H1 (cell line): Measurements from ENCODE around the gene PLXNB1. TPM values are rescaled to one million over a fixed set of nuclear protein-coding genes. Genes with fewer than 3 reads are reported as not detected.
A peak's percentile ranks its signal among the peaks of the same experiment; 100 is the strongest.

ENCODE experiments used
- BCL11A ChIP-seq, 2 experiments: IDR thresholded peaks; one replicate each; pipeline ENCODE4 v1.6.1; 2011; ENCODE audit warnings: low read depth in 2 of 2, low read length in 2 of 2, mild to moderate bottlenecking in 2 of 2
- CHD7 ChIP-seq: fragments of 300-600 bp; sonication (generic); IDR thresholded peaks from 2 replicates; pipeline ENCODE4 v1.7.1; 2012; ENCODE audit warnings: low read length, moderate library complexity, mild to moderate bottlenecking, inconsistent platforms; ENCODE audit not compliant: insufficient replicate concordance
- FOSL1 ChIP-seq: IDR thresholded peaks from 2 replicates; pipeline ENCODE4 v1.6.1; 2011; ENCODE audit warnings: mild to moderate bottlenecking, low read depth, low read length, moderate library complexity; ENCODE audit not compliant: insufficient read depth
- JUND ChIP-seq: IDR thresholded peaks from 2 replicates; pipeline ENCODE4 v1.6.1; 2011; ENCODE audit warnings: mild to moderate bottlenecking, improper control_type of control experiment, low read length
- KDM1A ChIP-seq: fragments of 200-600, 300-600 bp; sonication (generic); IDR thresholded peaks from 2 replicates; pipeline ENCODE4 v1.7.1; 2016; ENCODE audit warnings: mild to moderate bottlenecking, low read length, borderline replicate concordance
- MAFK ChIP-seq: IDR thresholded peaks from 2 replicates; pipeline ENCODE4 v1.6.1; 2012; ENCODE audit warnings: low read depth, mild to moderate bottlenecking, improper control_type of control experiment, low read length
- NANOG ChIP-seq: IDR thresholded peaks from 2 replicates; pipeline ENCODE4 v1.6.1; 2011; ENCODE audit warnings: low read length, low read depth, mild to moderate bottlenecking, inconsistent platforms; ENCODE audit not compliant: insufficient read depth, poor library complexity, severe bottlenecking
- RXRA ChIP-seq: IDR thresholded peaks from 2 replicates; pipeline ENCODE4 v1.6.1; 2011; ENCODE audit warnings: low read depth, mild to moderate bottlenecking, low read length, moderate library complexity; ENCODE audit not compliant: insufficient read depth
- SP1 ChIP-seq: IDR thresholded peaks from 2 replicates; pipeline ENCODE4 v1.6.1; 2011; ENCODE audit warnings: low read depth, low read length
- polyA plus RNA-seq, 7 experiments: library from polyadenylated mRNA; depleted of rRNA in 3 of 7; stranded (reverse) in 5 of 7; unstranded in 2 of 7; fragments of >200 nt in 5 of 7; fragments of 200-250 nt in 2 of 7; gene quantifications; 1 replicate in 5 of 7; 2 replicates in 1 of 7; 4 replicates in 1 of 7; pipeline versions ENCODE4 v1.2.1 to v1.2.3, GENCODE V29; 2011 to 2013; ENCODE audit warnings: missing spikeins in 2 of 7, mixed read lengths in 2 of 7
- total RNA-seq: library from RNA; stranded (reverse); fragmentation: NEBNext Ultra II Directional; extraction: Animal tissue kit (Norgen Biotek cat#: 25700); gene quantifications from 2 replicates; pipeline ENCODE4 v1.2.1, GENCODE V29; 2021
- TF ChIP-seq, protein P1 (sequence below): IDR thresholded peaks from 2 replicates; pipeline ENCODE4 v1.6.1; 2012; ENCODE audit warnings: inconsistent platforms

The PLXNB1 gene
- total and polyA plus RNA-seq, 2 of the 8 experiments (the other 6 are each of a cell fraction or from before 2014, with no cell fraction given), result 109 to 114 TPM

DNA sequence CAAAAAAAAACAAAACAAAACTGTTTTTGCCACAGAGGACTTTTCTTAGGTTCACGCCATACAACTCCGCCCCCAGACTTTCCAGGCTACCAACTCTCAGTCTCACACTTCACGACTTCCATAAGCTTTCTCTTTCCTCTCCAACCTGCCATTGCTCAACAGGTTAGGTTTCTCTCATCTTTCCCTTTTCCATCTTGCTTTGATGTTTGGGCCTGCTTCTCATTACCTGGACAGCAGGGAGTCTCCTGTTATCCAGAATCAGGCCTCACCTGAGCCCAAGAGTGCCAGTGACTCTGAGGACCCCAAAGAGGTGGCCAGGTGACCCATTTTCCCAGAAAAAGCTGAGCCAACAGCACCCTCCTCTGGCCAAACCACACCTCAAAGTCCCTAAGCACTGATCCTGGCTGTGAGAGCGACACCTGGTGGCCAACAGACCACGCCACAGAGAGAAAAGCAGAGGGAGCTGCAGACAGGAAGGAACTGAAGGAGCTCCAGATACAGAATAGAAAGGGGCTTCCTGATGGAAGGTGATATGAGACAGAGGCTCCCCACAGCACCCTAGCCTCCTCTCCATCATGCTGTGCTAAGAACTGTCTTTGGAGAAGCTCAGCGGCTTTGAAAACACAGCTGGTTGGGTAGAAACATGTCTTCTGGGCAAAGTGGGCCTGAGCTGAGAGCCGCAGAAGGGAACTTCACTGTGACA, 6.0 kb upstream of the PLXNB1 start (continued):
- TF ChIP-seq SP1 (no peak), JUND (peak; percentile 48; the same call in 1 of the 2 replicates), BCL11A (IDR thresholded peaks at IDR 0.05; ENCODE audit: low read depth in 2 of 2, low read length in 2 of 2) (no peak), NANOG (peak; percentile 43), CHD7 (no peak), FOSL1 (no peak), KDM1A (no peak), RXRA (0 out of 2 replicates have a peak, but pooled peaks have one; percentile 70), MAFK (no peak)
- TF ChIP-seq, protein P1, sequence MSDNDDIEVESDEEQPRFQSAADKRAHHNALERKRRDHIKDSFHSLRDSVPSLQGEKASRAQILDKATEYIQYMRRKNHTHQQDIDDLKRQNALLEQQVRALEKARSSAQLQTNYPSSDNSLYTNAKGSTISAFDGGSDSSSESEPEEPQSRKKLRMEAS, result peak; percentile 69
